ENCODE results near the gene DYNLT2.

DNA sequence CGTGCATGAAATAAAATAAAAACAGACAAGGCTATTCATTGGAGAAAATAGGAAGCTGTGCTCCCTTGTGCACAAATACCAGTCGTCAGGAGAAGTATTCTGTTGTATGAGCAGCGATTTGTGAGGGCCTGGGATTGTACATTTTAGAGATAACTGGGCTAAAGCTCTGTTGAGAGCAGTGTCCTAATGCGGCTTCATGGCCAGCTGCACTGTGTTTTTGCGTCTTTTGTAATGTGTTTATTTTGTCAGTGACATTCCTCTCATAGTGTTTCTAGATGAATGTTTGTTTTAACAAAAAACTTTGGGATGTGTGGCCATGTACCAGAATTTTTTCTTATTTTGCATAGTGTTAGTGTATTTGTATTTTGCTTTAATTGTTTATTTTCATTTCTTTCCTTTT lies 14.9 kb upstream of the DYNLT2 start:
- no peak for TF ChIP-seq POLR2A (IDR thresholded peaks at IDR 0.05)
- TF ChIP-seq, protein P1, sequence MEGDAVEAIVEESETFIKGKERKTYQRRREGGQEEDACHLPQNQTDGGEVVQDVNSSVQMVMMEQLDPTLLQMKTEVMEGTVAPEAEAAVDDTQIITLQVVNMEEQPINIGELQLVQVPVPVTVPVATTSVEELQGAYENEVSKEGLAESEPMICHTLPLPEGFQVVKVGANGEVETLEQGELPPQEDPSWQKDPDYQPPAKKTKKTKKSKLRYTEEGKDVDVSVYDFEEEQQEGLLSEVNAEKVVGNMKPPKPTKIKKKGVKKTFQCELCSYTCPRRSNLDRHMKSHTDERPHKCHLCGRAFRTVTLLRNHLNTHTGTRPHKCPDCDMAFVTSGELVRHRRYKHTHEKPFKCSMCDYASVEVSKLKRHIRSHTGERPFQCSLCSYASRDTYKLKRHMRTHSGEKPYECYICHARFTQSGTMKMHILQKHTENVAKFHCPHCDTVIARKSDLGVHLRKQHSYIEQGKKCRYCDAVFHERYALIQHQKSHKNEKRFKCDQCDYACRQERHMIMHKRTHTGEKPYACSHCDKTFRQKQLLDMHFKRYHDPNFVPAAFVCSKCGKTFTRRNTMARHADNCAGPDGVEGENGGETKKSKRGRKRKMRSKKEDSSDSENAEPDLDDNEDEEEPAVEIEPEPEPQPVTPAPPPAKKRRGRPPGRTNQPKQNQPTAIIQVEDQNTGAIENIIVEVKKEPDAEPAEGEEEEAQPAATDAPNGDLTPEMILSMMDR (IDR thresholded peaks at IDR 0.05), result no peak

Data from esophagus squamous epithelium (tissue), 4 donors.